Stomach (tissue), 4 donors: ENCODE measurements around the gene VTI1A.

Source experiments
- EP300 ChIP-seq: sonication (generic); formaldehyde crosslinking; IDR thresholded peaks from one replicate; pipeline ENCODE4 v1.6.1; 2017; ENCODE audit warnings: antibody characterized with exemption
- POLR2A ChIP-seq, 4 donors: fragments of 450-650 bp; IDR thresholded peaks; one replicate each; pipeline ENCODE4 v1.6.1; 2016; ENCODE audit warnings: antibody characterized with exemption in 4 of 4, control low read depth in 2 of 4, mild to moderate bottlenecking in 1 of 4, moderate library complexity in 1 of 4
- POLR2AphosphoS5 ChIP-seq, 3 donors: sonication (generic); formaldehyde crosslinking; IDR thresholded peaks; one replicate each; pipeline ENCODE4 v1.6.1; 2016; ENCODE audit warnings: antibody characterized with exemption in 3 of 3
- TF ChIP-seq, protein P1 (sequence below), 7 experiments: fragments of 450-650 bp in 4 of 7; fragments of 200-600 bp in 3 of 7; sonication (generic) in 3 of 7; IDR thresholded peaks; one replicate each; pipeline ENCODE4 v1.5.1; 2016 to 2019; ENCODE audit warnings: antibody characterized with exemption in 7 of 7, control low read depth in 2 of 7, mild to moderate bottlenecking in 1 of 7

DNA sequence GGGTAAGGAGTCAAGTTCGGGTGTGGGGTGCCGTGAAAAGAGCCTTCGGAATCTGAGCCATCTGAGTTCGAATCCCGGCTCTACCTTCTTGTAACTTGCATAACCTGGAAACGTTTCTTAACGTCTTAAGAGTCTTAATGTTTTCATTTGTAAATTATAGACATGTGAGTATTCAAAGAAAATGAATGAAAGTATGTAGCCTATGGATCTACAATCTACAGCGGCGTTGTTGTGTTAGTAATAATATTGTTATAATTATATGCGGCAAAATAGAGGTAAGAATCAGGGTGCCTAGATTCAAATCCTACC lies 559 bp downstream of the VTI1A start:
- TF ChIP-seq POLR2A (IDR thresholded peaks at IDR 0.05) (no peak), EP300 (no peak), POLR2AphosphoS5 (IDR thresholded peaks at IDR 0.05) (no peak)
- TF ChIP-seq, protein P1, sequence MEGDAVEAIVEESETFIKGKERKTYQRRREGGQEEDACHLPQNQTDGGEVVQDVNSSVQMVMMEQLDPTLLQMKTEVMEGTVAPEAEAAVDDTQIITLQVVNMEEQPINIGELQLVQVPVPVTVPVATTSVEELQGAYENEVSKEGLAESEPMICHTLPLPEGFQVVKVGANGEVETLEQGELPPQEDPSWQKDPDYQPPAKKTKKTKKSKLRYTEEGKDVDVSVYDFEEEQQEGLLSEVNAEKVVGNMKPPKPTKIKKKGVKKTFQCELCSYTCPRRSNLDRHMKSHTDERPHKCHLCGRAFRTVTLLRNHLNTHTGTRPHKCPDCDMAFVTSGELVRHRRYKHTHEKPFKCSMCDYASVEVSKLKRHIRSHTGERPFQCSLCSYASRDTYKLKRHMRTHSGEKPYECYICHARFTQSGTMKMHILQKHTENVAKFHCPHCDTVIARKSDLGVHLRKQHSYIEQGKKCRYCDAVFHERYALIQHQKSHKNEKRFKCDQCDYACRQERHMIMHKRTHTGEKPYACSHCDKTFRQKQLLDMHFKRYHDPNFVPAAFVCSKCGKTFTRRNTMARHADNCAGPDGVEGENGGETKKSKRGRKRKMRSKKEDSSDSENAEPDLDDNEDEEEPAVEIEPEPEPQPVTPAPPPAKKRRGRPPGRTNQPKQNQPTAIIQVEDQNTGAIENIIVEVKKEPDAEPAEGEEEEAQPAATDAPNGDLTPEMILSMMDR (IDR thresholded peaks at IDR 0.05), result no peak
